Tibial artery (tissue), 4 donors: ENCODE measurements around the gene PPARG.

Experiments used
- DNase-seq, 2 donors: peaks; one replicate each; pipeline ENCODE4 v3.0.0-alpha.2; 2019
- H3K27ac ChIP-seq, 2 donors: fragments of 200-600 bp; sonication (generic) in 1 of 2; 1 replicate in 1 of 2; 2 replicates in 1 of 2; pipeline ENCODE4 v1.5.1; 2018 to 2019; ENCODE audit warnings: mild to moderate bottlenecking in 1 of 2
- H3K27me3 ChIP-seq, 2 donors: fragments of 200-600 bp; sonication (generic) in 1 of 2; one replicate each; pipeline versions ENCODE4 v1.5.1 to v1.6.0; 2016 to 2019
- H3K36me3 ChIP-seq, 3 donors: fragments of 200-600 bp; sonication (generic) in 2 of 3; one replicate each; pipeline ENCODE4 v1.5.1; 2016 to 2019; ENCODE audit warnings: mild to moderate bottlenecking in 2 of 3
- H3K4me1 ChIP-seq, 4 donors: fragments of 200-600 bp; sonication (generic) in 2 of 4; 1 replicate in 3 of 4; 2 replicates in 1 of 4; pipeline ENCODE4 v1.5.1; 2016 to 2019
- H3K4me3 ChIP-seq, 2 donors: fragments of 200-600 bp; sonication (generic) in 1 of 2; 1 replicate in 1 of 2; 2 replicates in 1 of 2; pipeline ENCODE4 v1.5.1; 2018 to 2019; ENCODE audit warnings: mild to moderate bottlenecking in 2 of 2
- H3K9me3 ChIP-seq, 3 donors: fragments of 200-600 bp; sonication (generic) in 1 of 3; one replicate each; pipeline ENCODE4 v1.5.1; 2016 to 2019
- intact Hi-C: fragments of 100-400 bp; cut with DNase I; formaldehyde crosslinking; loops from one replicate; pipeline ENCODE4 v1.15.0; 2023; ENCODE audit warnings: low total_unique reads
- TF ChIP-seq, protein P1 (sequence below), 2 experiments: fragments of 200-600 bp in 1 of 2; fragments of 450-650 bp in 1 of 2; IDR thresholded peaks; one replicate each; pipeline ENCODE4 v1.5.1; 2017 to 2019; ENCODE audit warnings: antibody characterized with exemption in 2 of 2, mild to moderate bottlenecking in 1 of 2, moderate library complexity in 1 of 2

Gene PPARG

DNA sequence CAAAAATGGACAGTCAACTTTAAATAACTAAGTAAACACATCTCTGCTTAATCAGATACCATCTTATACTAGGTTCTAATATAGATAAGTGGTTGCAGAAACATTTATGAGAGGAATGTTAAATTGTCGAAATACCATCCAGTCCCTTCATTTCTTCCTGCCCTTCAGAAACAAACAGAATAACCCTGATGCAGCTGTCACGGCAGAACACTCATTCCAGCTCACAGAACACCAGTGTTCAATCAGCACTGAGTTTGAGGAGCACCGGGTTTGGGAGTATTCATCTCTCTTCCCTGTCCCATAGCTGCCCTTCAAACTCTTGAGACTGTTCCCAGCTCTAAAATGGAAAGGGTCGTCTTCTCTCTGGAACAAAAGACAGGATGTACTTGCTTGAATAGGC, 134.3 kb downstream of the PPARG start:
- intact Hi-C loops, result no loop called here
- Histone ChIP-seq H3K36me3 (no peaks in the 10 kb centered on the region), H3K27ac (no peak overlapping the region), H3K27me3 (peaks cover 0 to 2% of the 10 kb centered on the region in 2 donors), H3K4me1 (peaks cover 0 to 6% (median 2%) of the 10 kb centered on the region in 4 donors), H3K4me3 (no peak overlapping the region), H3K9me3 (no peaks in the 10 kb centered on the region)
- DNase-seq, result no peak
- TF ChIP-seq, protein P1, sequence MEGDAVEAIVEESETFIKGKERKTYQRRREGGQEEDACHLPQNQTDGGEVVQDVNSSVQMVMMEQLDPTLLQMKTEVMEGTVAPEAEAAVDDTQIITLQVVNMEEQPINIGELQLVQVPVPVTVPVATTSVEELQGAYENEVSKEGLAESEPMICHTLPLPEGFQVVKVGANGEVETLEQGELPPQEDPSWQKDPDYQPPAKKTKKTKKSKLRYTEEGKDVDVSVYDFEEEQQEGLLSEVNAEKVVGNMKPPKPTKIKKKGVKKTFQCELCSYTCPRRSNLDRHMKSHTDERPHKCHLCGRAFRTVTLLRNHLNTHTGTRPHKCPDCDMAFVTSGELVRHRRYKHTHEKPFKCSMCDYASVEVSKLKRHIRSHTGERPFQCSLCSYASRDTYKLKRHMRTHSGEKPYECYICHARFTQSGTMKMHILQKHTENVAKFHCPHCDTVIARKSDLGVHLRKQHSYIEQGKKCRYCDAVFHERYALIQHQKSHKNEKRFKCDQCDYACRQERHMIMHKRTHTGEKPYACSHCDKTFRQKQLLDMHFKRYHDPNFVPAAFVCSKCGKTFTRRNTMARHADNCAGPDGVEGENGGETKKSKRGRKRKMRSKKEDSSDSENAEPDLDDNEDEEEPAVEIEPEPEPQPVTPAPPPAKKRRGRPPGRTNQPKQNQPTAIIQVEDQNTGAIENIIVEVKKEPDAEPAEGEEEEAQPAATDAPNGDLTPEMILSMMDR (IDR thresholded peaks at IDR 0.05), result no peak

DNA sequence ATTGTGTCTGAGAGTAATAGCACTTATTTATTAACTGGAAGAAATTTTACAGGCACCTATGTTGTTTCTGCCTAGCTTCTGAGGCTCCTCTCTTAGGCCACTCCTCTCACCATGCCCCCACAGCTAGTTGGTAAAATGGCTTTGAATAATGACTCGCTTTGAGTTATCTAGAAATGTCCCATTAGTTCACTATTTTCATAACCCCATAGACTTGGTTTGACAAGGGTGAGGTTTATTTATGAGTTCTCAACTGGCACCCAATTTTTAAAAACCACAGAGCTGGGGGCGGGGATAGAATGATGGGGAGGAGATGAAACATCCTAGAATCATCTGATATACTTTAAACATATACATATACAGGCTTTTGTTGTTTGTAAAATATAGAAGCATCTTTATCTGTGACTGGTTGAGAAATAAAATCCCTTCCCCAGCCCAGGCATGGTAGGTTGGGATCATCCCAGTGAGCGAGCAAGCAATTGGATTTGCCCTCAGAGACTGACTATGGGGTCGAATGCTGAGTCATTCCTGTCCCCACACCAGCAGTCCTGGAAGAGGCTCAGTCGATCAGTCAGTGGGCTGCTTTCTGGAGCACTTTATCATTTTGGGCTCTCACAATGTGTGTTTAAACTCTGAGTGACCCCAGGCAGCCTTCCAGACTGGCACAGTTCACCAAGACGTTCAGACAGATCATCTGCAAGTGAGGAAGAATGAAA, 135.2 kb downstream of the PPARG start:
- intact Hi-C loops, result no loop called here

DNA sequence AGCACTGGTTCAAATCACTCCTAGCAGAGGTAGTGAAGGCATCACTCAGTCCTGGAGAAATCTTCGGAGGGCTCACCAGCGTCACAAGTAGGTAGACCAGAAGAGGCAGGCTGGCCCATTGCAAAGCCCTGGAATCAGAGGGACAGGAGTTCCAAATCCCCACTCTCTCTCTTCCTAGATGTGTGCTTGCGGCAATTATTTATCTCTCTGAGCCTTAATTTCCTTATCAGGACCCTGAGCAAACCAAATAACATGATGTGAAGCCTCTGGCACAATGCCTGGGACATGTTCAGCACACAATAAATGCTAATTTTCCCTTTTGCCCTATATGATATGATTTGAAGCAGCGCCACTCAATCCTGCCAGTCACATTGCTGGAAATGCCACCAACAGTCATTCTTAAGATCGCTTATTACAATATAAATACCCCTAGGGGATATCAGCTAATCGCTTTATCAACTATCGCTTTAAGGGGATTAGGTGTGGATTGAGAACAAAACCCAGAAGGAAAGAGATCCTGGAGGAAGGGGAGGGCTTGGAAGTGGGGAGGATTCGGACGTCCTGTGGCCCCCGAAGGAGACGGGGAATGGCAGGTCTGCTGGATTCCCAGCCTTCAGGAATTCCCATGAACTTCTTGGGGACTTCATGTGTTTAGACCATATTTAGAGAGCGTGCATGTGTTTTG, 135.9 kb downstream of the PPARG start:
- H3K27ac ChIP-seq, result no peak overlapping the region
- peaks cover 0 to 2% of the 10 kb centered on the region in 2 donors for H3K27me3 ChIP-seq
- intact Hi-C loops, result no loop called here
- H3K36me3 ChIP-seq, result no peaks in the 10 kb centered on the region
- peaks cover 0 to 6% (median 2%) of the 10 kb centered on the region in 4 donors for H3K4me1 ChIP-seq
- TF ChIP-seq, protein P1 (IDR thresholded peaks at IDR 0.05), result no peak
- H3K9me3 ChIP-seq, result no peaks in the 10 kb centered on the region
- no peak for DNase-seq
- H3K4me3 ChIP-seq, result no peak overlapping the region

More for the DNA sequence above, 135.2 kb downstream of the PPARG start:
- Histone ChIP-seq H3K27ac (no peak overlapping the region), H3K36me3 (no peaks in the 10 kb centered on the region), H3K4me3 (no peak overlapping the region), H3K27me3 (peaks cover 0 to 2% of the 10 kb centered on the region in 2 donors), H3K9me3 (no peaks in the 10 kb centered on the region), H3K4me1 (peaks cover 0 to 6% (median 2%) of the 10 kb centered on the region in 4 donors)
- DNase-seq, result no peak
- TF ChIP-seq, protein P1 (IDR thresholded peaks at IDR 0.05), result no peak

DNA sequence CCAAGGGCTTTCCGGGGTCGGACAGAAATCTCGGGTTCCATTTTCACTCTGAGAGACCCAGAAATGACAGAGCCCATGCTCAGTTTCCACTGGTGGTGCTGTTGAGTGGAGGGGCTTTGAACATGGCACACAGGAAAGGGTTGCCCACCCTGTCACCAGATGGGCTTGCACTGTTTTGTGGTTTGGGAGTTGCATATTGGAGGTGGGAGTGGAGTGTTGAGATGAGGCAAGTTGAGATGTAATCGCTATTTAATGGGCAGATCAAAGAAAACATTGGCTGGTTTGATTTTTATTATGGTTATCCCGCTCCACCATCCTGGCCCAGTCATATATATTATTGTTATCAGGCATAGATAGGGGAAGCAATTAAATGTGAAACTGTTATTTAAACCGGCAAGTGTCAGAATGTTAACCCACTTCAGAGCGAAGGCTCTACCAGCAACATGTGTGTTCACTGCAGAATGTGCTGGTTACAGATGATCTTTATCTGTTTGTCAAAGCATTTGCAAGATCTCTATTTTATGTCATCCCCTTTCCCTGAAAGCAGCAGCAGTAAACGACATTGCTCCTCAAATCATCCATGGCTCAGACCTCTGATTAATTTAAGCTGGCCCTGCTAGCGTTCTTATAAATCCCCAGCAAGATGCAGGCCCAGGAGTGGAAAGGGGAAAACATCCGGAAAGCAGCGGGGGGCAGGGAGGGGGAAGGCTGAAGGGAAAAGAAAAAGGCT, 137.1 kb downstream of the PPARG start:
- no peaks in the 10 kb centered on the region for H3K9me3 ChIP-seq
- TF ChIP-seq, protein P1 (IDR thresholded peaks at IDR 0.05), result no peak
- DNase-seq, result no peak
- peaks cover 0 to 6% (median 2%) of the 10 kb centered on the region in 4 donors for H3K4me1 ChIP-seq
- H3K27me3 ChIP-seq, result peaks cover 0 to 2% of the 10 kb centered on the region in 2 donors
- intact Hi-C loops, result no loop called here
- no peak overlapping the region for H3K4me3 ChIP-seq
- no peak overlapping the region for H3K27ac ChIP-seq
- H3K36me3 ChIP-seq, result no peaks in the 10 kb centered on the region

DNA sequence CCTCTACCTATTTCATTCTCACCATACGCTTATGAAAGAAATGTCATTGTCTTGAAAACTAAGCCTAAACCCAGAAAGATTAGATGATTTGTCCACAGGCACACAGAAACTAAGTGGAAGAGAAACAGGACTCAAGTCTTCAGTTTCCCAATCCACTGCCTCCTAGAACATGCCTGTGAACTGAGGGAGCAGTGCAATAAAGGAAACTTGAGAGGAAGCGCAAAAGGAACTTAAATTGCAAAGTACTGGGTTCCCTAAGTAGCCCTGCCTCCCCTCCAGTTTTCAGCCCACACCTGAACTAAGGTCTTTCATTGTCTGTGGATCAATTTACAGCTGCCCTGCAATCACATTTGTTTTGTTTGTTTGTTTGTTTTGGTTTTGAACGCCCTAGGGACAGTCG, 138.7 kb downstream of the PPARG start:
- intact Hi-C loops, result no loop called here

More for the DNA sequence above, 138.7 kb downstream of the PPARG start:
- H3K4me1 ChIP-seq, result peaks cover 0 to 4% (median 0%) of the 10 kb centered on the region in 4 donors
- no peaks in the 10 kb centered on the region for H3K36me3 ChIP-seq
- no peak overlapping the region for H3K4me3 ChIP-seq
- DNase-seq, result no peak
- H3K27ac ChIP-seq, result no peak overlapping the region
- H3K27me3 ChIP-seq, result peaks cover 0 to 2% of the 10 kb centered on the region in 2 donors
- TF ChIP-seq, protein P1 (IDR thresholded peaks at IDR 0.05), result no peak
- H3K9me3 ChIP-seq, result no peaks in the 10 kb centered on the region
